GM12878 (cell line): Measurements from ENCODE around the gene WASF2.

Experiments used
- ATF3 ChIP-seq: IDR thresholded peaks from 2 replicates; pipeline ENCODE4 v1.6.1; 2011; ENCODE audit warnings: low read depth, mild to moderate bottlenecking, low read length, moderate library complexity, borderline replicate concordance; ENCODE audit errors: extremely low read depth
- CBX5 ChIP-seq: sonication (generic); IDR thresholded peaks from 2 replicates; pipeline ENCODE4 v1.6.1; 2016; ENCODE audit warnings: low read depth, moderate library complexity, mild to moderate bottlenecking, inconsistent platforms
- CTCF ChIP-seq, 3 experiments: IDR thresholded peaks in 2 of 3; conservative IDR thresholded peaks in 1 of 3; 2 replicates each; pipeline ENCODE4 v1.5.1; 2011; ENCODE audit warnings: low read depth in 3 of 3, low read length in 3 of 3, mild to moderate bottlenecking in 3 of 3, control low read depth in 2 of 3, moderate library complexity in 2 of 3, inconsistent platforms in 1 of 3, mixed read lengths in 1 of 3; ENCODE audit not compliant: control insufficient read depth in 2 of 3, insufficient read depth in 1 of 3; ENCODE audit errors: extremely low read depth in 1 of 3
- ETV6 ChIP-seq, 2 experiments: fragments of 450-650 bp in 1 of 2; IDR thresholded peaks in 1 of 2; conservative IDR thresholded peaks in 1 of 2; 2 replicates each; pipeline ENCODE4 v1.6.1; 2014; ENCODE audit warnings: antibody characterized with exemption in 1 of 2, borderline replicate concordance in 1 of 2, low read depth in 1 of 2, mild to moderate bottlenecking in 1 of 2, moderate library complexity in 1 of 2
- RFX5 ChIP-seq: IDR thresholded peaks from 2 replicates; pipeline ENCODE4 v1.6.1; 2011; ENCODE audit warnings: low read depth, low read length, improper control_type of control experiment
- YY1 ChIP-seq: IDR thresholded peaks from 2 replicates; pipeline ENCODE4 v1.6.1; 2011; ENCODE audit warnings: low read depth, mild to moderate bottlenecking, low read length

GRCh38 chr1:27412502-27412901 lies 77.5 kb downstream of the WASF2 start:
- no peak for TF ChIP-seq CTCF (IDR thresholded peaks at IDR 0.05 in 2 of 3, conservative IDR thresholded peaks at IDR 0.05 in 1 of 3; ENCODE audit: control insufficient read depth in 2 of 3, extremely low read depth in 1 of 3, insufficient read depth in 1 of 3, low read depth in 3 of 3, low read length in 3 of 3)
- no peak for TF ChIP-seq RFX5
- TF ChIP-seq YY1, result no peak
- TF ChIP-seq ATF3, result no peak
- no peak for TF ChIP-seq ETV6 (conservative IDR thresholded peaks at IDR 0.05 in 1 of 2, IDR thresholded peaks at IDR 0.05 in 1 of 2; ENCODE audit: borderline replicate concordance in 1 of 2, low read depth in 1 of 2)
- TF ChIP-seq CBX5, result no peak
